GM18505 (cell line): ENCODE results near the gene STK40.

Source experiments
- ATAC-seq: cut with Tn5 transposase; IDR thresholded peaks from one replicate; pipeline ENCODE4 v1.9.1; 2021; ENCODE audit not compliant: unreplicated experiment
- POLR2A ChIP-seq: IDR thresholded peaks from 4 replicates; pipeline ENCODE4 v1.6.1; 2011; ENCODE audit warnings: borderline replicate concordance; ENCODE audit not compliant: insufficient read depth, insufficient read length; ENCODE audit errors: extremely low read depth

Gene STK40

GRCh38 chr1:36352125-36352909 is 33.4 kb downstream of the STK40 start:
- no peak for TF ChIP-seq POLR2A
- no peak for ATAC-seq

GRCh38 chr1:36351227-36351977 is 34.3 kb downstream of the STK40 start:
- no peak for ATAC-seq
- TF ChIP-seq POLR2A, result no peak

GRCh38 chr1:36350659-36351226 is 35.0 kb downstream of the STK40 start:
- TF ChIP-seq POLR2A, result no peak

GRCh38 chr1:36349839-36350238 is 35.9 kb downstream of the STK40 start:
- ATAC-seq, result no peak
- no peak for TF ChIP-seq POLR2A

More at GRCh38 chr1:36350659-36351226, 35.0 kb downstream of the STK40 start:
- no peak for ATAC-seq

- ATAC-seq, result peak; percentile 54
These were observed 36.5 kb downstream of the STK40 start for GRCh38 chr1:36349241-36349671.

GRCh38 chr1:36346741-36347370 is 38.9 kb downstream of the STK40 start:
- ATAC-seq, result no peak
- TF ChIP-seq POLR2A, result no peak

More at GRCh38 chr1:36349241-36349671, 36.5 kb downstream of the STK40 start:
- peak; percentile 37 for TF ChIP-seq POLR2A

- ATAC-seq, result no peak
- TF ChIP-seq POLR2A, result no peak
These were observed 40.4 kb downstream of the STK40 start for GRCh38 chr1:36345353-36345752.

- TF ChIP-seq POLR2A, result no peak
- ATAC-seq, result no peak
These were observed 41.4 kb downstream of the STK40 start for GRCh38 chr1:36344395-36344680.

- no peak for ATAC-seq
- no peak for TF ChIP-seq POLR2A
These were observed 41.9 kb downstream of the STK40 start for GRCh38 chr1:36343651-36344394.

- ATAC-seq, result no peak
These were observed 43.1 kb downstream of the STK40 start for GRCh38 chr1:36342426-36343185.

GRCh38 chr1:36341626-36342320 is 44.0 kb downstream of the STK40 start:
- ATAC-seq, result no peak
- TF ChIP-seq POLR2A, result no peak

More at GRCh38 chr1:36342426-36343185, 43.1 kb downstream of the STK40 start:
- TF ChIP-seq POLR2A, result no peak
